GM19193 (cell line): Measurements from ENCODE around the gene RHAG.

Experiments
- POLR2A ChIP-seq: IDR thresholded peaks from 4 replicates; pipeline ENCODE4 v1.6.1; 2011; ENCODE audit not compliant: insufficient read depth, insufficient read length; ENCODE audit errors: extremely low read depth

The RHAG gene

GRCh38 chr6:49606721-49607390, 29.8 kb downstream of the RHAG start:
- no peak for TF ChIP-seq POLR2A

GRCh38 chr6:49582529-49582928, 54.1 kb downstream of the RHAG start:
- no peak for TF ChIP-seq POLR2A

GRCh38 chr6:49579649-49580048, 57.0 kb downstream of the RHAG start:
- no peak for TF ChIP-seq POLR2A

GRCh38 chr6:49576618-49577017, 60.0 kb downstream of the RHAG start:
- TF ChIP-seq POLR2A: no peak

GRCh38 chr6:49570474-49571079, 66.1 kb downstream of the RHAG start:
- TF ChIP-seq POLR2A: no peak

- no peak for TF ChIP-seq POLR2A
Observed at GRCh38 chr6:49565855-49566254, 70.8 kb downstream of the RHAG start.

GRCh38 chr6:49565261-49565660, 71.4 kb downstream of the RHAG start:
- no peak for TF ChIP-seq POLR2A

- no peak for TF ChIP-seq POLR2A
Observed at GRCh38 chr6:49564552-49564951, 72.1 kb downstream of the RHAG start.

GRCh38 chr6:49563006-49563886, 73.4 kb downstream of the RHAG start:
- TF ChIP-seq POLR2A: no peak

GRCh38 chr6:49558238-49558637, 78.4 kb downstream of the RHAG start:
- no peak for TF ChIP-seq POLR2A

GRCh38 chr6:49557177-49557576, 79.5 kb downstream of the RHAG start:
- TF ChIP-seq POLR2A: no peak

GRCh38 chr6:49556429-49556837, 80.2 kb downstream of the RHAG start:
- no peak for TF ChIP-seq POLR2A

- no peak for TF ChIP-seq POLR2A
Observed at GRCh38 chr6:49555951-49556350, 80.7 kb downstream of the RHAG start.
